HepG2 (cell line): Measurements from ENCODE around the gene IER2. TPM values are rescaled to one million over a fixed set of nuclear protein-coding genes. Genes with fewer than 3 reads are reported as not detected.

ENCODE experiments used
- ATF7 ChIP-seq, 2 experiments: fragments of 450-650 bp in 1 of 2; sonication (generic) in 1 of 2; formaldehyde crosslinking in 1 of 2; IDR thresholded peaks; 2 replicates each; pipeline versions ENCODE4 v1.4.0 to v1.6.1; 2016 to 2020; ENCODE audit warnings: antibody characterized with exemption in 1 of 2, mild to moderate bottlenecking in 1 of 2, missing genetic modification reagents in 1 of 2
- ATF7-NPFF ChIP-seq: sonication (generic); formaldehyde crosslinking; IDR thresholded peaks from 2 replicates; pipeline ENCODE4 v1.8.1; 2023; ENCODE audit warnings: mild to moderate bottlenecking, low read depth, missing genetic modification reagents, moderate library complexity
- DBP ChIP-seq: sonication (generic); formaldehyde crosslinking; IDR thresholded peaks from 2 replicates; pipeline ENCODE4 v1.4.0; 2020; ENCODE audit warnings: missing genetic modification reagents; ENCODE audit errors: not compliant biosample characterization
- E2F1 ChIP-seq: sonication (generic); formaldehyde crosslinking; IDR thresholded peaks from 2 replicates; pipeline ENCODE4 v1.5.0; 2020; ENCODE audit warnings: missing genetic modification reagents
- FOXO1 ChIP-seq: sonication (generic); formaldehyde crosslinking; IDR thresholded peaks from 2 replicates; pipeline ENCODE4 v1.4.0; 2020; ENCODE audit warnings: missing genetic modification reagents
- HBP1 ChIP-seq: IDR thresholded peaks from 2 replicates; pipeline ENCODE4 v1.6.1; 2016; ENCODE audit warnings: low read depth, control low read depth
- HDAC1 ChIP-seq: sonication (generic); formaldehyde crosslinking; IDR thresholded peaks from 2 replicates; pipeline ENCODE4 v1.5.1; 2020; ENCODE audit warnings: mild to moderate bottlenecking, missing genetic modification reagents
- HHEX ChIP-seq: IDR thresholded peaks from 2 replicates; pipeline ENCODE4 v1.6.1; 2016; ENCODE audit warnings: control low read depth
- HOXA9 ChIP-seq: sonication (generic); formaldehyde crosslinking; IDR thresholded peaks from 2 replicates; pipeline ENCODE4 v1.8.1; 2022; ENCODE audit warnings: missing genetic modification reagents, mild to moderate bottlenecking, moderate library complexity, borderline replicate concordance
- IRF2 ChIP-seq: IDR thresholded peaks from 2 replicates; pipeline ENCODE4 v1.6.1; 2018; ENCODE audit warnings: missing genetic modification reagents, missing compliant biosample characterization
- KLF16 ChIP-seq, 2 experiments: sonication (generic) in 1 of 2; formaldehyde crosslinking in 1 of 2; IDR thresholded peaks; 2 replicates each; pipeline versions ENCODE4 v1.6.1 to v1.8.0; 2016 to 2023; ENCODE audit warnings: missing genetic modification reagents in 2 of 2, missing compliant biosample characterization in 1 of 2
- MIER2 ChIP-seq: IDR thresholded peaks from 2 replicates; pipeline ENCODE4 v1.6.1; 2016; ENCODE audit warnings: missing biosample characterization, missing genetic modification reagents
- PATZ1 ChIP-seq: sonication (generic); formaldehyde crosslinking; IDR thresholded peaks from 2 replicates; pipeline ENCODE4 v1.4.0; 2020; ENCODE audit warnings: missing genetic modification reagents
- SALL2 ChIP-seq: sonication (generic); formaldehyde crosslinking; IDR thresholded peaks from 2 replicates; pipeline ENCODE4 v1.8.1; 2023; ENCODE audit warnings: mild to moderate bottlenecking, missing genetic modification reagents, inconsistent platforms
- SMARCC2 ChIP-seq: fragments of 450-650 bp; IDR thresholded peaks from 2 replicates; pipeline ENCODE4 v1.6.1; 2017; ENCODE audit warnings: antibody characterized with exemption, mild to moderate bottlenecking
- ZBTB7A ChIP-seq: sonication (generic); formaldehyde crosslinking; IDR thresholded peaks from 2 replicates; pipeline ENCODE4 v1.8.0; 2022; ENCODE audit warnings: mild to moderate bottlenecking, missing genetic modification reagents
- ZFP36L1 ChIP-seq: sonication (generic); formaldehyde crosslinking; IDR thresholded peaks from 2 replicates; pipeline ENCODE4 v1.8.0; 2022; ENCODE audit warnings: mild to moderate bottlenecking, missing genetic modification reagents, moderate library complexity
- ZNF124 ChIP-seq: sonication (generic); formaldehyde crosslinking; IDR thresholded peaks from 2 replicates; pipeline ENCODE4 v1.4.0; 2020; ENCODE audit warnings: missing genetic modification reagents
- ZNF383 ChIP-seq: sonication (generic); formaldehyde crosslinking; IDR thresholded peaks from 2 replicates; pipeline ENCODE4 v1.4.0; 2020; ENCODE audit warnings: missing genetic modification reagents, mild to moderate bottlenecking, borderline replicate concordance
- ZNF557 ChIP-seq: sonication (generic); formaldehyde crosslinking; IDR thresholded peaks from 2 replicates; pipeline ENCODE4 v1.4.0; 2020; ENCODE audit warnings: missing genetic modification reagents
- ZNF644 ChIP-seq: IDR thresholded peaks from 2 replicates; pipeline ENCODE4 v1.6.1; 2016; ENCODE audit warnings: low read depth
- ZNF704 ChIP-seq: sonication (generic); formaldehyde crosslinking; IDR thresholded peaks from 2 replicates; pipeline ENCODE4 v1.8.1; 2023; ENCODE audit warnings: mild to moderate bottlenecking, inconsistent platforms, moderate library complexity, missing genetic modification reagents, borderline replicate concordance
- ZNF749 ChIP-seq: sonication (generic); formaldehyde crosslinking; IDR thresholded peaks from 2 replicates; pipeline ENCODE4 v1.8.0; 2022; ENCODE audit warnings: mild to moderate bottlenecking, missing genetic modification reagents, moderate library complexity, borderline replicate concordance
- polyA plus RNA-seq, 8 experiments: library from polyadenylated mRNA; depleted of rRNA in 3 of 8; stranded (reverse) in 7 of 8; unstranded in 1 of 8; fragments of >200 nt; fragmentation: Illumina TruSeq in 4 of 8; extraction: Trizol in 4 of 8; gene quantifications; 2 replicates each; pipeline versions ENCODE4 v1.2.1 to v1.2.3, GENCODE V29; 2011 to 2016; ENCODE audit warnings: low read depth in 4 of 8, missing spikeins in 1 of 8, mixed read lengths in 1 of 8; ENCODE audit not compliant: insufficient read depth in 1 of 8
- total RNA-seq, 5 experiments: library from RNA; depleted of rRNA; stranded (reverse); fragments of >200 nt; fragmentation: Illumina TruSeq; extraction: Trizol; gene quantifications; 2 replicates each; pipeline ENCODE4 v1.2.3, GENCODE V29; 2016; ENCODE audit warnings: low read depth in 1 of 5

IER2 gene
- total and polyA plus RNA-seq, 2 of the 13 experiments (the other 11 are each of a cell fraction or from before 2014, with no cell fraction given), result 10.1 to 14.3 TPM

- no peak for TF ChIP-seq HOXA9 (CRISPR knock-in tag)
- no peak for TF ChIP-seq HBP1
- TF ChIP-seq ZNF383 (CRISPR knock-in tag), result no peak
- TF ChIP-seq FOXO1 (CRISPR knock-in tag), result no peak
- TF ChIP-seq DBP, result no peak
- TF ChIP-seq SMARCC2, result no peak
- no peak for TF ChIP-seq ZNF557 (CRISPR knock-in tag)
- TF ChIP-seq ZNF644 (CRISPR knock-in tag), result no peak
- peak; percentile 39; the same call in 1 of the 2 replicates for TF ChIP-seq IRF2 (CRISPR knock-in tag)
- TF ChIP-seq ZNF124 (CRISPR knock-in tag), result no peak
- TF ChIP-seq ZNF704 (CRISPR knock-in tag), result no peak
- no peak for TF ChIP-seq SALL2 (CRISPR knock-in tag)
- peak; percentile 22 for TF ChIP-seq PATZ1
- peak; percentile 87 for TF ChIP-seq ZBTB7A (CRISPR knock-in tag)
- peak; percentile 71 for TF ChIP-seq HDAC1 (CRISPR knock-in tag)
- no peak for TF ChIP-seq HHEX (CRISPR knock-in tag)
- no peak for TF ChIP-seq ZNF749
- TF ChIP-seq ZFP36L1 (CRISPR knock-in tag), result no peak
- TF ChIP-seq ATF7-NPFF (CRISPR knock-in tag), result 0 out of 2 replicates have a peak, but pooled peaks have one; percentile 44
- no peak for TF ChIP-seq MIER2 (CRISPR knock-in tag)
- no peak for TF ChIP-seq E2F1 (CRISPR knock-in tag)
- no peak for TF ChIP-seq ATF7 (IDR thresholded peaks at IDR 0.05)
- no peak for TF ChIP-seq ATF7 (CRISPR knock-in tag; IDR thresholded peaks at IDR 0.05)
- TF ChIP-seq KLF16 (CRISPR knock-in tag; IDR thresholded peaks at IDR 0.05), result no peak; a peak in 1 of 4 replicates
Measured at GRCh38 chr19:13155472-13156359, 5.5 kb downstream of the IER2 start (continued).
